ENCODE measurements around the gene EFCAB10.

EFCAB10 gene

GRCh38 chr7:105596866-105597265 lies 15.6 kb upstream of the EFCAB10 start:
- H3K4me3 ChIP-seq (ENCODE audit: low read length), result no peak overlapping the region
- DNase-seq (ENCODE audit: low read depth), result no peak
- TF ChIP-seq CTCF (conservative IDR thresholded peaks at IDR 0.05; ENCODE audit: low read length), result no peak

DNA sequence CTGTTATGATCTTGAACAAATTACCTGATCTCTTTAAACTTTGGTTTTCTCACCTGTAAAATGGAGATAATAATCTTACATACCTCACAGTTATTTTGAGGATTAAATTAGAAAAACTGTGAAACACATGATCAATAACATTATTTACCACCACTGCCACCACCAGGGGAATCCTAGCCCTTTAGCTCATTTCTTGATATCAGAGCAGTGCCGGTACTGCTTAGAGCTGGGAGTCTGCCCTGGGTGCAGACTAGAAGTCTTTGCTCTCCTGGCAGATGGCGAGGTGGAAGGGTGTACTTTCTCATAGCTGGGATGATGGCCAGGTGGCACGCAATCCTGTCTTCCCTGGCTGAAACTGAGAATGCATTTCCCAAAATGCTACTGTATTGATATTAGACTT lies 12.7 kb upstream of the EFCAB10 start:
- no peak for DNase-seq (ENCODE audit: low read depth)
- TF ChIP-seq CTCF (conservative IDR thresholded peaks at IDR 0.05; ENCODE audit: low read length), result no peak
- no peak overlapping the region for H3K4me3 ChIP-seq (ENCODE audit: low read length)

DNA sequence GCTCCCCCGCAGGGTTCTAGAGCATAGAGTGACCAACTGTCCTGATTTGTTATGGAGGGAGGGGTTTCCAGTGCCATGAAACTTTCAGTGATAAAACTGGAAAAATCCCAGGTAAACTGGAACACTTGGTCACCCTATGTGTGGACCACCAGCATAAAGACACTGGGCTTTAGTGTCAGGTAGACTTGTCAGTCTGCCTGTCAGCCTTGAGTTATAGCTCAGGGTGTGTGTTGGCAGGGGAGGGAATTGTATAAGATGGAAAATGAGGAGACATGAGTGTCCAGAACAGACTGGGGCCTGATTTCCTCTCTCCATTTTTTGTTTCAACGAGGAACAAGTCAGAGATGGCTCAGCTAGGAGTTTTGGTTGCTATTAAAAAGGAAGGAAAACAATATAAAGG lies 10.2 kb upstream of the EFCAB10 start:
- no peak for DNase-seq (ENCODE audit: low read depth)
- no peak for TF ChIP-seq CTCF (conservative IDR thresholded peaks at IDR 0.05; ENCODE audit: low read length)
- no peak overlapping the region for H3K4me3 ChIP-seq (ENCODE audit: low read length)

- no peak overlapping the region for H3K4me3 ChIP-seq (ENCODE audit: low read length)
- TF ChIP-seq CTCF (conservative IDR thresholded peaks at IDR 0.05; ENCODE audit: low read length), result no peak
- no peak for DNase-seq (ENCODE audit: low read depth)
Measured at GRCh38 chr7:105590793-105591192, 9.5 kb upstream of the EFCAB10 start.

GRCh38 chr7:105589356-105590077 lies 8.2 kb upstream of the EFCAB10 start:
- no peak overlapping the region for H3K4me3 ChIP-seq (ENCODE audit: low read length)

GRCh38 chr7:105587909-105588635 lies 6.8 kb upstream of the EFCAB10 start:
- peak; percentile 19 for DNase-seq (ENCODE audit: low read depth)
- H3K4me3 ChIP-seq (ENCODE audit: low read length), result no peak overlapping the region
- TF ChIP-seq CTCF (conservative IDR thresholded peaks at IDR 0.05; ENCODE audit: low read length), result no peak

More at GRCh38 chr7:105589356-105590077, 8.2 kb upstream of the EFCAB10 start:
- TF ChIP-seq CTCF (conservative IDR thresholded peaks at IDR 0.05; ENCODE audit: low read length), result peak; percentile 84
- peak; percentile 79 for DNase-seq (ENCODE audit: low read depth)

All from AG10803 (cell line).